Measurements from ENCODE around the gene HIGD1B.

GRCh38 chr17:44807093-44807816 is 40.4 kb upstream of the HIGD1B start:
- TF ChIP-seq CTCF (IDR thresholded peaks at IDR 0.05) (no peak), POLR2A (IDR thresholded peaks at IDR 0.05) (no peak)

Data from adrenal gland (tissue), 5 donors.